H1 (cell line): ENCODE results near the gene SH3RF2. TPM values are rescaled to one million over a fixed set of nuclear protein-coding genes. Genes with fewer than 3 reads are reported as not detected.

Experiments used
- CTCF ChIA-PET: fragments of 300-600 bp; sonication (Branson Sonifier 250); formaldehyde crosslinking; loops from one replicate; lab custom pipeline; 2021; ENCODE audit not compliant: partially characterized antibody; lab: Charles Lee
- POLR2A ChIA-PET: fragments of 300-600 bp; sonication (Branson Sonifier 250); formaldehyde crosslinking; loops from one replicate; lab custom pipeline; 2021; ENCODE audit warnings: inconsistent platforms; ENCODE audit not compliant: partially characterized antibody; lab: Charles Lee
- DNase-seq, 2 experiments: peaks; one replicate each; pipeline versions ENCODE4 v3.0.0 to v3.0.0-alpha.2; 2010 to 2022; ENCODE audit warnings: low spot score in 2 of 2, low read depth in 1 of 2, mixed read lengths in 1 of 2
- FAIRE-seq: peaks from 2 replicates; lab custom pipeline; 2011; peaks lifted over from hg19 to GRCh38; lab: Jason Lieb, UNC
- H2AFZ ChIP-seq: 2 replicates; pipeline ENCODE4 v1.8.1; 2012; ENCODE audit warnings: low read length, inconsistent platforms
- H2AK5ac ChIP-seq: 2 replicates; pipeline ENCODE4 v1.6.1; 2013; ENCODE audit warnings: low read depth, low read length
- H2BK120ac ChIP-seq: replicated peaks from 2 replicates; pipeline ENCODE3; 2013; ENCODE audit warnings: low read depth, low read length, inconsistent platforms
- H2BK12ac ChIP-seq: 2 replicates; pipeline ENCODE4 v1.6.1; 2013; ENCODE audit warnings: low read depth, low read length
- H2BK15ac ChIP-seq: 2 replicates; pipeline ENCODE4 v1.6.1; 2013; ENCODE audit warnings: low read length
- H2BK20ac ChIP-seq: 2 replicates; pipeline ENCODE4 v1.6.1; 2013; ENCODE audit warnings: low read length
- H2BK5ac ChIP-seq: 2 replicates; pipeline ENCODE4 v1.6.1; 2013; ENCODE audit warnings: low read depth, low read length
- H3K14ac ChIP-seq: 2 replicates; pipeline ENCODE4 v1.6.1; 2013; ENCODE audit warnings: inconsistent platforms; ENCODE audit not compliant: insufficient read length
- H3K18ac ChIP-seq: 2 replicates; pipeline ENCODE4 v1.6.1; 2013; ENCODE audit warnings: low read length; ENCODE audit errors: extremely low read depth
- H3K23ac ChIP-seq: 2 replicates; pipeline ENCODE4 v1.6.1; 2013; ENCODE audit warnings: inconsistent platforms; ENCODE audit not compliant: insufficient read length
- H3K23me2 ChIP-seq: 2 replicates; pipeline ENCODE4 v1.6.1; 2013; ENCODE audit warnings: low read depth, low read length
- H3K27ac ChIP-seq: 2 replicates; pipeline ENCODE4 v1.6.1; 2011; ENCODE audit warnings: low read depth, low read length, inconsistent platforms
- H3K27me3 ChIP-seq, 4 experiments: replicated peaks in 1 of 4; 1 replicate in 1 of 4; 2 replicates in 3 of 4; pipeline versions ENCODE4 v1.6.1 to v1.8.1; 2011 to 2013; ENCODE audit warnings: low read length in 3 of 4, mild to moderate bottlenecking in 3 of 4, inconsistent platforms in 2 of 4, mixed read lengths in 2 of 4, moderate library complexity in 1 of 4; ENCODE audit not compliant: control insufficient read depth in 3 of 4, insufficient read depth in 3 of 4; ENCODE audit errors: extremely low read depth in 1 of 4
- H3K36me3 ChIP-seq, 4 experiments: 2 replicates each; pipeline versions ENCODE4 v1.6.1 to v1.8.1; 2011 to 2013; ENCODE audit warnings: mild to moderate bottlenecking in 4 of 4, low read length in 3 of 4, moderate library complexity in 2 of 4, control low read depth in 1 of 4, inconsistent platforms in 1 of 4; ENCODE audit not compliant: insufficient read depth in 4 of 4, control insufficient read depth in 2 of 4
- H3K4ac ChIP-seq: replicated peaks from 2 replicates; pipeline ENCODE3; 2013; ENCODE audit warnings: low read length, low read depth, mixed read lengths, inconsistent platforms; ENCODE audit not compliant: insufficient read length
- H3K4me1 ChIP-seq, 4 experiments: replicated peaks in 1 of 4; 1 replicate in 1 of 4; 2 replicates in 3 of 4; pipeline versions ENCODE4 v1.6.1 to v1.8.1; 2011 to 2013; ENCODE audit warnings: low read length in 3 of 4, inconsistent platforms in 2 of 4, mixed read lengths in 1 of 4; ENCODE audit not compliant: insufficient read depth in 4 of 4, control insufficient read depth in 3 of 4
- H3K4me2 ChIP-seq, 2 experiments: 2 replicates each; pipeline versions ENCODE4 v1.6.1 to v1.8.1; 2011 to 2013; ENCODE audit warnings: low read depth in 2 of 2, low read length in 2 of 2, control low read depth in 1 of 2, inconsistent platforms in 1 of 2, mild to moderate bottlenecking in 1 of 2; ENCODE audit not compliant: insufficient read depth in 1 of 2
- H3K4me3 ChIP-seq, 4 experiments: fragments of 200-600, 300-600 bp in 1 of 4; sonication (generic), shearing (Covaris generic), sonication (Bioruptor Twin) in 1 of 4; 2 replicates each; pipeline versions ENCODE4 v1.5.1 to v1.8.1; 2011 to 2016; ENCODE audit warnings: low read length in 4 of 4, low read depth in 3 of 4, control low read depth in 2 of 4, inconsistent platforms in 2 of 4, mild to moderate bottlenecking in 2 of 4, mixed read lengths in 1 of 4, moderate library complexity in 1 of 4; ENCODE audit not compliant: insufficient read depth in 2 of 4; ENCODE audit errors: extremely low read depth in 1 of 4
- H3K56ac ChIP-seq: replicated peaks from 2 replicates; pipeline ENCODE3; 2013; ENCODE audit warnings: low read depth, mild to moderate bottlenecking, mixed read lengths, low read length, inconsistent platforms; ENCODE audit not compliant: insufficient read length
- H3K79me1 ChIP-seq: 2 replicates; pipeline ENCODE4 v1.6.1; 2013; ENCODE audit warnings: low read depth, low read length, control low read depth
- H3K79me2 ChIP-seq, 2 experiments: 2 replicates each; pipeline versions ENCODE4 v1.6.1 to v1.8.1; 2012 to 2013; ENCODE audit warnings: low read length in 2 of 2, mild to moderate bottlenecking in 2 of 2, inconsistent platforms in 1 of 2; ENCODE audit not compliant: insufficient read depth in 2 of 2, control insufficient read depth in 1 of 2
- H3K9ac ChIP-seq, 4 experiments: replicated peaks in 1 of 4; 1 replicate in 1 of 4; 2 replicates in 3 of 4; pipeline versions ENCODE4 v1.6.1 to v1.8.1; 2011 to 2013; ENCODE audit warnings: low read depth in 3 of 4, low read length in 3 of 4, control low read depth in 2 of 4, mild to moderate bottlenecking in 2 of 4, moderate library complexity in 2 of 4, inconsistent platforms in 1 of 4; ENCODE audit errors: extremely low read depth in 1 of 4
- H3K9me3 ChIP-seq, 2 experiments: 2 replicates each; pipeline versions ENCODE4 v1.6.1 to v1.8.1; 2012 to 2013; ENCODE audit warnings: mild to moderate bottlenecking in 2 of 2, moderate library complexity in 2 of 2, control low read depth in 1 of 2, inconsistent platforms in 1 of 2, low read depth in 1 of 2, low read length in 1 of 2, mixed read lengths in 1 of 2; ENCODE audit not compliant: insufficient read depth in 2 of 2
- H4K20me1 ChIP-seq, 2 experiments: replicated peaks in 1 of 2; 2 replicates each; pipeline versions ENCODE3 to v1.8.1; 2011 to 2013; ENCODE audit warnings: inconsistent platforms in 2 of 2, low read length in 2 of 2, mild to moderate bottlenecking in 1 of 2; ENCODE audit not compliant: insufficient read depth in 2 of 2, control insufficient read depth in 1 of 2
- H4K5ac ChIP-seq: 2 replicates; pipeline ENCODE4 v1.6.1; 2013; ENCODE audit warnings: low read length, low read depth, mixed read lengths, inconsistent platforms; ENCODE audit not compliant: insufficient read length
- H4K8ac ChIP-seq: 2 replicates; pipeline ENCODE4 v1.8.0; 2013; ENCODE audit warnings: mild to moderate bottlenecking, moderate library complexity, low read length, inconsistent platforms; ENCODE audit not compliant: insufficient read depth; ENCODE audit errors: extremely low read depth
- H4K91ac ChIP-seq: replicated peaks from 2 replicates; pipeline ENCODE3; 2013; ENCODE audit warnings: low read length, mixed read lengths, inconsistent platforms; ENCODE audit not compliant: insufficient read length
- RAD21 ChIP-seq, 2 experiments: IDR thresholded peaks in 1 of 2; conservative IDR thresholded peaks in 1 of 2; 2 replicates each; pipeline ENCODE4 v1.6.1; 2011; ENCODE audit warnings: low read depth in 2 of 2, low read length in 2 of 2, improper control_type of control experiment in 1 of 2, inconsistent platforms in 1 of 2, mild to moderate bottlenecking in 1 of 2, moderate library complexity in 1 of 2
- WGBS, 2 experiments: shearing (Covaris generic) in 1 of 2; methylation state at CpG; one replicate each; pipeline versions ENCODE4 v1.1.6 to v1.1.7; 2013 to 2015; ENCODE audit warnings: low lambda C conversion rate in 2 of 2, mixed read lengths in 2 of 2, inconsistent platforms in 1 of 2, low coverage in 1 of 2, missing lambda C conversion rate in 1 of 2; ENCODE audit not compliant: insufficient replicate concordance in 2 of 2, insufficient coverage in 1 of 2, insufficient read length in 1 of 2; ENCODE audit errors: extremely low coverage in 1 of 2, missing lambda C conversion rate in 1 of 2; 5-methylcytosine and 5-hydroxymethylcytosine counted together
- polyA plus RNA-seq, 7 experiments: library from polyadenylated mRNA; depleted of rRNA in 3 of 7; stranded (reverse) in 5 of 7; unstranded in 2 of 7; fragments of >200 nt in 5 of 7; fragments of 200-250 nt in 2 of 7; gene quantifications; 1 replicate in 5 of 7; 2 replicates in 1 of 7; 4 replicates in 1 of 7; pipeline versions ENCODE4 v1.2.1 to v1.2.3, GENCODE V29; 2011 to 2013; ENCODE audit warnings: missing spikeins in 2 of 7, mixed read lengths in 2 of 7
- total RNA-seq: library from RNA; stranded (reverse); fragmentation: NEBNext Ultra II Directional; extraction: Animal tissue kit (Norgen Biotek cat#: 25700); gene quantifications from 2 replicates; pipeline ENCODE4 v1.2.1, GENCODE V29; 2021
- TF ChIP-seq, protein P1 (sequence below): IDR thresholded peaks from 2 replicates; pipeline ENCODE4 v1.6.1; 2012; ENCODE audit warnings: low read length, inconsistent platforms
- TF ChIP-seq, protein P2 (sequence below), 3 experiments: IDR thresholded peaks; 1 replicate in 2 of 3; 2 replicates in 1 of 3; pipeline versions ENCODE4 v1.5.1 to v1.6.1; 2011; ENCODE audit warnings: low read length in 3 of 3, mild to moderate bottlenecking in 3 of 3, inconsistent platforms in 2 of 3, low read depth in 1 of 3, moderate library complexity in 1 of 3; ENCODE audit not compliant: insufficient read depth in 1 of 3; ENCODE audit errors: control extremely low read depth in 1 of 3

Gene SH3RF2
- total and polyA plus RNA-seq, 2 of the 8 experiments (the other 6 are each of a cell fraction or from before 2014, with no cell fraction given): 0.80 to 0.95 TPM

DNA sequence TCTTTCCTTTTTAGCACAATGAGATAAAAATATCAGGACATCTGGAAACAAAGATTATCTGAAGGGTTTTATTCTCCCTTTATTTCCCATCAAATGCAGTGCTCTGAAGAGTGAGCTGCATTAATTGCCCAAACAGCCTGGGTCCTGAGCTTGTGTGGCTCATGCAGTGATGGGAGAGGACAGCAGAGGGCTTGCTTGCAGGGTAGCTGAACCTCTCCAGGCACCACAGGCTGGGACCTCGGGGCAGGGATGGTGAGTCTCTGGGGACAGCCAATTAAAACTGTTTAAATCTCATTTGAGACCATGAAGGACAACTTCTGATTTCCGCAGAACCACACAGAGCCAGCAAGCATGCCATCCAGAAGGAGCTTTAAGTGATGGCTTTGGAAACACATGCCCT lies 97.7 kb downstream of the SH3RF2 start:
- Histone ChIP-seq H3K9me3 (no peaks in the 10 kb centered on the region), H3K9ac (no peak overlapping the region), H3K4ac (no peak overlapping the region), H2BK12ac (no peak overlapping the region), H2AFZ (no peak overlapping the region), H2BK5ac (no peak overlapping the region), H3K23me2 (no peaks in the 10 kb centered on the region), H4K20me1 (no peaks in the 10 kb centered on the region), H3K56ac (no peak overlapping the region), H2AK5ac (no peak overlapping the region), H3K18ac (no peak overlapping the region), H3K36me3 (no peaks in the 10 kb centered on the region), H2BK15ac (no peak overlapping the region), H4K91ac (no peak overlapping the region), H3K27me3 (no peaks in the 10 kb centered on the region), H3K4me3 (no peak overlapping the region), H3K14ac (no peak overlapping the region), H3K4me2 (no peak overlapping the region), H4K8ac (no peak overlapping the region), H3K79me1 (no peaks in the 10 kb centered on the region), H3K79me2 (no peaks in the 10 kb centered on the region), H2BK120ac (no peak overlapping the region), H3K4me1 (peaks cover 0 to under 1% (median 0%) of the 10 kb centered on the region in 4 experiments; a peak in 1 of 7 replicates), H4K5ac (no peak overlapping the region), H2BK20ac (no peak overlapping the region), H3K27ac (no peak overlapping the region), H3K23ac (no peak overlapping the region)
- ChIA-PET POLR2A (no interaction called here), CTCF (interaction anchor here (1.2 to 1.7 kb wide), 4 partner anchors 9 to 94 kb away, joined by 3 to 5 read pairs (median 4); no protein-coding TSS in a partner anchor)
- 88% methylated on average over 2 of the region's 2 CpGs; no CpG with 5 or more reads in 1 of the 2 experiments for WGBS, 2 experiments
- TF ChIP-seq, protein P1, sequence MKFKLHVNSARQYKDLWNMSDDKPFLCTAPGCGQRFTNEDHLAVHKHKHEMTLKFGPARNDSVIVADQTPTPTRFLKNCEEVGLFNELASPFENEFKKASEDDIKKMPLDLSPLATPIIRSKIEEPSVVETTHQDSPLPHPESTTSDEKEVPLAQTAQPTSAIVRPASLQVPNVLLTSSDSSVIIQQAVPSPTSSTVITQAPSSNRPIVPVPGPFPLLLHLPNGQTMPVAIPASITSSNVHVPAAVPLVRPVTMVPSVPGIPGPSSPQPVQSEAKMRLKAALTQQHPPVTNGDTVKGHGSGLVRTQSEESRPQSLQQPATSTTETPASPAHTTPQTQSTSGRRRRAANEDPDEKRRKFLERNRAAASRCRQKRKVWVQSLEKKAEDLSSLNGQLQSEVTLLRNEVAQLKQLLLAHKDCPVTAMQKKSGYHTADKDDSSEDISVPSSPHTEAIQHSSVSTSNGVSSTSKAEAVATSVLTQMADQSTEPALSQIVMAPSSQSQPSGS: no peak
- TF ChIP-seq, protein P2, sequence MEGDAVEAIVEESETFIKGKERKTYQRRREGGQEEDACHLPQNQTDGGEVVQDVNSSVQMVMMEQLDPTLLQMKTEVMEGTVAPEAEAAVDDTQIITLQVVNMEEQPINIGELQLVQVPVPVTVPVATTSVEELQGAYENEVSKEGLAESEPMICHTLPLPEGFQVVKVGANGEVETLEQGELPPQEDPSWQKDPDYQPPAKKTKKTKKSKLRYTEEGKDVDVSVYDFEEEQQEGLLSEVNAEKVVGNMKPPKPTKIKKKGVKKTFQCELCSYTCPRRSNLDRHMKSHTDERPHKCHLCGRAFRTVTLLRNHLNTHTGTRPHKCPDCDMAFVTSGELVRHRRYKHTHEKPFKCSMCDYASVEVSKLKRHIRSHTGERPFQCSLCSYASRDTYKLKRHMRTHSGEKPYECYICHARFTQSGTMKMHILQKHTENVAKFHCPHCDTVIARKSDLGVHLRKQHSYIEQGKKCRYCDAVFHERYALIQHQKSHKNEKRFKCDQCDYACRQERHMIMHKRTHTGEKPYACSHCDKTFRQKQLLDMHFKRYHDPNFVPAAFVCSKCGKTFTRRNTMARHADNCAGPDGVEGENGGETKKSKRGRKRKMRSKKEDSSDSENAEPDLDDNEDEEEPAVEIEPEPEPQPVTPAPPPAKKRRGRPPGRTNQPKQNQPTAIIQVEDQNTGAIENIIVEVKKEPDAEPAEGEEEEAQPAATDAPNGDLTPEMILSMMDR (IDR thresholded peaks at IDR 0.05; ENCODE audit: control extremely low read depth in 1 of 3, insufficient read depth in 1 of 3, low read depth in 1 of 3, low read length in 3 of 3): peak in 2 of 3 experiments; percentile 12 to 24; a peak in 2 of 4 replicates
- TF ChIP-seq RAD21 (IDR thresholded peaks at IDR 0.05 in 1 of 2, conservative IDR thresholded peaks at IDR 0.05 in 1 of 2; ENCODE audit: low read depth in 2 of 2, low read length in 2 of 2): peak in 1 of 2 experiments; percentile 28; a peak in 3 of 4 replicates
- no peak for DNase-seq
- FAIRE-seq: no peak
